ENCODE results near the gene CCDC121. TPM values are rescaled to one million over a fixed set of nuclear protein-coding genes. Genes with fewer than 3 reads are reported as not detected.
A peak's percentile ranks its signal among the peaks of the same experiment; 100 is the strongest.

Gene CCDC121
- total and polyA plus RNA-seq, 9 donors: 5.5 to 7.0 (median 6.6) TPM

- H3K4me3 ChIP-seq (ENCODE audit: low read length): peak overlapping the region; percentile 90
- WGBS (ENCODE audit: insufficient coverage): 11% methylated on average over 11 of the region's 12 CpGs
- H3K36me3 ChIP-seq (ENCODE audit: control insufficient read depth, insufficient read depth, low read length): no peaks in the 10 kb centered on the region
- H3K27ac ChIP-seq (ENCODE audit: low read length): peak overlapping the region; percentile 75
- H3K4me1 ChIP-seq (ENCODE audit: control insufficient read depth, insufficient read depth, low read length): peaks cover 14% of the 10 kb centered on the region
- peaks cover 3% of the 10 kb centered on the region for H3K27me3 ChIP-seq (ENCODE audit: control insufficient read depth, insufficient read depth, low read length)
- no peak for DNase-seq
- H3K9me3 ChIP-seq (replicated peaks; ENCODE audit: control insufficient read depth, low read depth, low read length): peaks cover 4% of the 10 kb centered on the region
Observed at GRCh38 chr2:27583390-27583915, 45.4 kb downstream of the CCDC121 start.

GRCh38 chr2:27582695-27583389 lies 46.0 kb downstream of the CCDC121 start, which contains the start of gene ZNF512:
Gene ZNF512, plus strand, starts transcription at chr2:27583042. Its CDS starts 71 bp downstream, at chr2:27583113.
- H3K27me3 ChIP-seq (ENCODE audit: control insufficient read depth, insufficient read depth, low read length): peaks cover 3% of the 10 kb centered on the region
- under 1% methylated on average over 29 of the region's 38 CpGs for WGBS (ENCODE audit: insufficient coverage)
- peak; percentile 95 for DNase-seq
- H3K4me1 ChIP-seq (ENCODE audit: control insufficient read depth, insufficient read depth, low read length): peaks cover 14% of the 10 kb centered on the region
- H3K36me3 ChIP-seq (ENCODE audit: control insufficient read depth, insufficient read depth, low read length): no peaks in the 10 kb centered on the region
- H3K4me3 ChIP-seq (ENCODE audit: low read length): peak within 1 kb of the TSS; percentile 90
- peak within 1 kb of the TSS; percentile 75 for H3K27ac ChIP-seq (ENCODE audit: low read length)
- H3K9me3 ChIP-seq (replicated peaks; ENCODE audit: control insufficient read depth, low read depth, low read length): peaks cover 3% of the 10 kb centered on the region

GRCh38 chr2:27582129-27582694 lies 46.6 kb downstream of the CCDC121 start:
- H3K9me3 ChIP-seq (replicated peaks; ENCODE audit: control insufficient read depth, low read depth, low read length): peaks cover 8% of the 10 kb centered on the region
- H3K36me3 ChIP-seq (ENCODE audit: control insufficient read depth, insufficient read depth, low read length): no peaks in the 10 kb centered on the region
- peak; percentile 3 for DNase-seq
- H3K4me1 ChIP-seq (ENCODE audit: control insufficient read depth, insufficient read depth, low read length): peaks cover 14% of the 10 kb centered on the region
- H3K4me3 ChIP-seq (ENCODE audit: low read length): peak overlapping the region; percentile 90
- H3K27ac ChIP-seq (ENCODE audit: low read length): peak overlapping the region; percentile 75
- WGBS (ENCODE audit: insufficient coverage): 82% methylated on average over 5 of the region's 16 CpGs
- H3K27me3 ChIP-seq (ENCODE audit: control insufficient read depth, insufficient read depth, low read length): peaks cover 3% of the 10 kb centered on the region

- 94% methylated on average over 13 of the region's 19 CpGs for WGBS (ENCODE audit: insufficient coverage)
- no peak for DNase-seq
- H3K4me3 ChIP-seq (ENCODE audit: low read length): no peak overlapping the region
- H3K4me1 ChIP-seq (ENCODE audit: control insufficient read depth, insufficient read depth, low read length): peaks cover 14% of the 10 kb centered on the region
- peaks cover 3% of the 10 kb centered on the region for H3K27me3 ChIP-seq (ENCODE audit: control insufficient read depth, insufficient read depth, low read length)
- peaks cover 10% of the 10 kb centered on the region for H3K9me3 ChIP-seq (replicated peaks; ENCODE audit: control insufficient read depth, low read depth, low read length)
- H3K27ac ChIP-seq (ENCODE audit: low read length): no peak overlapping the region
- H3K36me3 ChIP-seq (ENCODE audit: control insufficient read depth, insufficient read depth, low read length): no peaks in the 10 kb centered on the region
Observed at GRCh38 chr2:27581417-27582128, 47.2 kb downstream of the CCDC121 start.

Other genes starting within 250 kb of the CCDC121 start
- gene ZNF513, start 248.3 kb downstream of the CCDC121 start, total RNA-seq: 7.3 TPM
- 10 to 100 TPM; 11.5 to 19.0 (median 14.0) TPM for gene ZNF513, start 248.3 kb downstream of the CCDC121 start, polyA plus RNA-seq (ENCODE audit: insufficient read depth in 1 of 8, insufficient read length in 8 of 8, low replicate concordance in 1 of 8)
- gene PPM1G, start 219.4 kb downstream of the CCDC121 start, total RNA-seq: 39.0 TPM
- gene PPM1G, start 219.4 kb downstream of the CCDC121 start, polyA plus RNA-seq (ENCODE audit: insufficient read depth in 1 of 8, insufficient read length in 8 of 8, low replicate concordance in 1 of 8): 10 to 100 TPM; 54.9 to 70.1 (median 60.7) TPM
- 65.9 TPM for gene NRBP1, start 200.4 kb downstream of the CCDC121 start, total RNA-seq
- gene NRBP1, start 200.4 kb downstream of the CCDC121 start, polyA plus RNA-seq (ENCODE audit: insufficient read depth in 1 of 8, insufficient read length in 8 of 8, low replicate concordance in 1 of 8): 100 to 1,000 TPM; 109 to 135 (median 116) TPM
- 0.53 TPM for gene KRTCAP3, start 186.6 kb downstream of the CCDC121 start, total RNA-seq
- gene KRTCAP3, start 186.6 kb downstream of the CCDC121 start, polyA plus RNA-seq (ENCODE audit: insufficient read depth in 1 of 8, insufficient read length in 8 of 8, low replicate concordance in 1 of 8): 1 to 10 TPM in 7 of 8 donors, under 1 TPM in 1; 1.00 to 4.3 (median 2.4) TPM
- 17.8 TPM for gene IFT172, start 139.3 kb downstream of the CCDC121 start, total RNA-seq
- gene IFT172, start 139.3 kb downstream of the CCDC121 start, polyA plus RNA-seq (ENCODE audit: insufficient read depth in 1 of 8, insufficient read length in 8 of 8, low replicate concordance in 1 of 8): 10 to 100 TPM; 14.4 to 29.3 (median 21.1) TPM
- gene FNDC4, start 133.8 kb downstream of the CCDC121 start, total RNA-seq: 11.0 TPM
- gene FNDC4, start 133.8 kb downstream of the CCDC121 start, polyA plus RNA-seq (ENCODE audit: insufficient read depth in 1 of 8, insufficient read length in 8 of 8, low replicate concordance in 1 of 8): 10 to 100 TPM in 3 of 8 donors, 1 to 10 TPM in 5; 8.0 to 13.4 (median 9.5) TPM
- gene GCKR, start 132.2 kb downstream of the CCDC121 start, total RNA-seq: not detected
- gene GCKR, start 132.2 kb downstream of the CCDC121 start, polyA plus RNA-seq (ENCODE audit: insufficient read depth in 1 of 8, insufficient read length in 8 of 8, low replicate concordance in 1 of 8): under 1 TPM in 7 of 8 donors, not detected in 1; 0.06 to 0.31 (median 0.15) TPM
- 44.6 TPM for gene ZNF512, start 46.0 kb downstream of the CCDC121 start, total RNA-seq
- 10 to 100 TPM; 37.1 to 46.4 (median 40.6) TPM for gene ZNF512, start 46.0 kb downstream of the CCDC121 start, polyA plus RNA-seq (ENCODE audit: insufficient read depth in 1 of 8, insufficient read length in 8 of 8, low replicate concordance in 1 of 8)
- 26.3 TPM for gene GPN1, start within 50 bp of the CCDC121 start, total RNA-seq
- gene GPN1, start within 50 bp of the CCDC121 start, polyA plus RNA-seq (ENCODE audit: insufficient read depth in 1 of 8, insufficient read length in 8 of 8, low replicate concordance in 1 of 8): 10 to 100 TPM; 29.3 to 37.2 (median 33.2) TPM
- 25.8 TPM for gene SUPT7L, start 34.6 kb upstream of the CCDC121 start, total RNA-seq
- 10 to 100 TPM; 25.1 to 36.6 (median 30.4) TPM for gene SUPT7L, start 34.6 kb upstream of the CCDC121 start, polyA plus RNA-seq (ENCODE audit: insufficient read depth in 1 of 8, insufficient read length in 8 of 8, low replicate concordance in 1 of 8)
- 23.5 TPM for gene SLC4A1AP, start 34.9 kb upstream of the CCDC121 start, total RNA-seq
- 10 to 100 TPM; 22.9 to 25.3 (median 23.8) TPM for gene SLC4A1AP, start 34.9 kb upstream of the CCDC121 start, polyA plus RNA-seq (ENCODE audit: insufficient read depth in 1 of 8, insufficient read length in 8 of 8, low replicate concordance in 1 of 8)
- 187 TPM for gene MRPL33, start 142.7 kb upstream of the CCDC121 start, total RNA-seq
- gene MRPL33, start 142.7 kb upstream of the CCDC121 start, polyA plus RNA-seq (ENCODE audit: insufficient read depth in 1 of 8, insufficient read length in 8 of 8, low replicate concordance in 1 of 8): 100 to 1,000 TPM in 6 of 8 donors, 10 to 100 TPM in 2; 94.7 to 130 (median 112) TPM